GM19395 (cell line): Measurements from ENCODE around the gene NME8.

Source experiments
- ATAC-seq: cut with Tn5 transposase; IDR thresholded peaks from one replicate; pipeline ENCODE4 v1.9.1; 2021; ENCODE audit warnings: mild to moderate bottlenecking, moderate library complexity; ENCODE audit not compliant: unreplicated experiment

The NME8 gene

GRCh38 chr7:37930226-37930948, 82.0 kb downstream of the NME8 start:
- ATAC-seq, result no peak

- no peak for ATAC-seq
Measured at GRCh38 chr7:37932543-37932942, 84.1 kb downstream of the NME8 start.

- ATAC-seq, result no peak
Measured at GRCh38 chr7:37933018-37933566, 84.7 kb downstream of the NME8 start.

- ATAC-seq, result no peak
Measured at GRCh38 chr7:37942934-37943610, 94.7 kb downstream of the NME8 start.

GRCh38 chr7:37943905-37944736, 95.7 kb downstream of the NME8 start:
- no peak for ATAC-seq

- ATAC-seq, result no peak
Measured at GRCh38 chr7:37944737-37945054, 96.3 kb downstream of the NME8 start.

- no peak for ATAC-seq
Measured at GRCh38 chr7:37945336-37945735, 96.9 kb downstream of the NME8 start.

GRCh38 chr7:37947138-37947940, 98.9 kb downstream of the NME8 start:
- no peak for ATAC-seq

- ATAC-seq, result no peak
Measured at GRCh38 chr7:37947941-37948210, 99.5 kb downstream of the NME8 start.
